Mesenchymal stem cell (in vitro differentiated cells and primary cell): ENCODE measurements around the gene RPA3.
A peak's percentile ranks its signal among the peaks of the same experiment; 100 is the strongest.
"Not testable (repeated sequence)": the region's sequence is repeated elsewhere in the genome, so short reads cannot be mapped to it uniquely, and the experiment has no call there.

Experiments
- DNase-seq: peaks from one replicate; pipeline ENCODE4 v3.0.0-alpha.2; 2013
- H2AFZ ChIP-seq: one replicate; pipeline ENCODE4 v1.6.1; 2013; ENCODE audit warnings: low read depth, mild to moderate bottlenecking, control low read depth, inconsistent platforms, low read length, moderate library complexity
- H2AK5ac ChIP-seq: 2 replicates; pipeline ENCODE4 v1.6.1; 2013; ENCODE audit warnings: low read length, moderate library complexity, mild to moderate bottlenecking, inconsistent platforms; ENCODE audit not compliant: severe bottlenecking
- H2BK120ac ChIP-seq: one replicate; pipeline ENCODE4 v1.6.1; 2013; ENCODE audit warnings: low read depth, mild to moderate bottlenecking, inconsistent platforms, low read length, moderate library complexity
- H2BK12ac ChIP-seq, 2 experiments: one replicate each; pipeline ENCODE4 v1.6.1; 2013; ENCODE audit warnings: inconsistent platforms in 2 of 2, low read length in 2 of 2, mild to moderate bottlenecking in 2 of 2, moderate library complexity in 2 of 2, control low read depth in 1 of 2
- H2BK15ac ChIP-seq: one replicate; pipeline ENCODE4 v1.6.1; 2013; ENCODE audit warnings: mild to moderate bottlenecking, low read depth, inconsistent platforms; ENCODE audit not compliant: poor library complexity, severe bottlenecking
- H2BK5ac ChIP-seq: 2 replicates; pipeline ENCODE4 v1.6.1; 2013; ENCODE audit warnings: low read depth, mild to moderate bottlenecking, low read length, control low read depth, inconsistent platforms; ENCODE audit not compliant: poor library complexity, severe bottlenecking
- H3K14ac ChIP-seq, 2 experiments: one replicate each; pipeline ENCODE4 v1.6.1; 2013; ENCODE audit warnings: inconsistent platforms in 2 of 2, low read length in 2 of 2, control low read depth in 1 of 2, mild to moderate bottlenecking in 1 of 2, moderate library complexity in 1 of 2
- H3K18ac ChIP-seq, 2 experiments: one replicate each; pipeline ENCODE4 v1.6.1; 2013; ENCODE audit warnings: inconsistent platforms in 2 of 2, low read length in 2 of 2, control low read depth in 1 of 2, low read depth in 1 of 2, mild to moderate bottlenecking in 1 of 2
- H3K23ac ChIP-seq, 2 experiments: one replicate each; pipeline ENCODE4 v1.6.1; 2013; ENCODE audit warnings: inconsistent platforms in 2 of 2, low read length in 2 of 2, mild to moderate bottlenecking in 2 of 2, moderate library complexity in 2 of 2, control low read depth in 1 of 2
- H3K27ac ChIP-seq: 2 replicates; pipeline ENCODE4 v1.5.1; 2013; ENCODE audit warnings: mild to moderate bottlenecking, moderate library complexity, low read length, control low read depth, inconsistent platforms; ENCODE audit not compliant: poor library complexity, severe bottlenecking
- H3K27me3 ChIP-seq, 2 experiments: 2 replicates each; pipeline versions ENCODE4 v1.6.1 to v1.7.0; 2013; ENCODE audit warnings: low read length in 2 of 2, mild to moderate bottlenecking in 2 of 2, moderate library complexity in 2 of 2, control low read depth in 1 of 2, inconsistent platforms in 1 of 2; ENCODE audit not compliant: control insufficient read depth in 1 of 2, insufficient read depth in 1 of 2
- H3K36me3 ChIP-seq, 2 experiments: 2 replicates each; pipeline versions ENCODE4 v1.6.1 to v1.7.0; 2013; ENCODE audit warnings: low read length in 2 of 2, control low read depth in 1 of 2, inconsistent platforms in 1 of 2, low read depth in 1 of 2, mild to moderate bottlenecking in 1 of 2; ENCODE audit not compliant: insufficient read depth in 2 of 2, control insufficient read depth in 1 of 2
- H3K4ac ChIP-seq, 2 experiments: one replicate each; pipeline ENCODE4 v1.6.1; 2013; ENCODE audit warnings: inconsistent platforms in 2 of 2, low read length in 2 of 2, mild to moderate bottlenecking in 2 of 2, moderate library complexity in 2 of 2, control low read depth in 1 of 2, low read depth in 1 of 2
- H3K4me1 ChIP-seq: 2 replicates; pipeline ENCODE4 v1.6.1; 2013; ENCODE audit warnings: low read depth, low read length, control low read depth; ENCODE audit not compliant: control insufficient read depth, insufficient read depth
- H3K4me2 ChIP-seq: 2 replicates; pipeline ENCODE4 v1.6.1; 2013; ENCODE audit warnings: low read length, mild to moderate bottlenecking, inconsistent platforms; ENCODE audit not compliant: poor library complexity, severe bottlenecking
- H3K4me3 ChIP-seq, 2 experiments: 2 replicates each; pipeline versions ENCODE4 v1.5.1 to v1.7.0; 2013; ENCODE audit warnings: low read length in 2 of 2, mild to moderate bottlenecking in 2 of 2, control low read depth in 1 of 2, low read depth in 1 of 2; ENCODE audit not compliant: insufficient read depth in 1 of 2
- H3K79me1 ChIP-seq: replicated peaks from 2 replicates; pipeline ENCODE4 v1.6.1; 2013; ENCODE audit warnings: mild to moderate bottlenecking, control low read depth, low read length, inconsistent platforms; ENCODE audit not compliant: poor library complexity, severe bottlenecking
- H3K9ac ChIP-seq: 2 replicates; pipeline ENCODE4 v1.7.0; 2013; ENCODE audit warnings: mild to moderate bottlenecking, low read length, moderate library complexity
- H3K9me3 ChIP-seq: 2 replicates; pipeline ENCODE4 v1.7.0; 2013; ENCODE audit warnings: mild to moderate bottlenecking, low read length; ENCODE audit not compliant: control insufficient read depth
- H4K8ac ChIP-seq: one replicate; pipeline ENCODE4 v1.6.1; 2013; ENCODE audit warnings: inconsistent platforms, mild to moderate bottlenecking, low read length, moderate library complexity
- H4K91ac ChIP-seq: one replicate; pipeline ENCODE4 v1.6.1; 2013; ENCODE audit warnings: mild to moderate bottlenecking, low read length, inconsistent platforms
- WGBS: methylation state at CpG from one replicate; pipeline ENCODE4 v1.1.7; 2013; ENCODE audit warnings: mixed read lengths; 5-methylcytosine and 5-hydroxymethylcytosine counted together

The RPA3 gene

GRCh38 chr7:7682861-7683260 is 35.5 kb downstream of the RPA3 start:
- Histone ChIP-seq H3K9ac (peak overlapping the region; percentile 50), H3K27ac (no peak overlapping the region), H2BK120ac (no peak overlapping the region), H3K9me3 (no peaks in the 10 kb centered on the region), H3K14ac (no peak overlapping the region), H3K27me3 (no peaks in the 10 kb centered on the region), H2AK5ac (no peak overlapping the region), H2AFZ (no peak overlapping the region), H3K4me2 (no peak overlapping the region), H3K4me3 (no peak overlapping the region), H4K8ac (no peak overlapping the region), H2BK5ac (no peak overlapping the region), H4K91ac (no peak overlapping the region), H3K4ac (no peak overlapping the region), H3K18ac (no peak overlapping the region), H3K4me1 (no peaks in the 10 kb centered on the region), H3K23ac (no peak overlapping the region), H2BK15ac (no peak overlapping the region), H3K79me1 (peaks cover 5% of the 10 kb centered on the region), H2BK12ac (no peak overlapping the region), H3K36me3 (no peaks in the 10 kb centered on the region)
- 92% methylated on average over 5 of the region's 5 CpGs for WGBS
- DNase-seq: no peak

- Histone ChIP-seq H3K9me3 (no peaks in the 10 kb centered on the region), H4K8ac (no peak overlapping the region), H2BK120ac (no peak overlapping the region)
Observed at GRCh38 chr7:7681936-7682329, 36.5 kb downstream of the RPA3 start.

GRCh38 chr7:7681191-7681935 is 37.0 kb downstream of the RPA3 start:
- Histone ChIP-seq H2BK15ac (no peak overlapping the region), H3K9ac (peak overlapping the region; percentile 61), H3K4me3 (peak overlapping the region in 1 of 2 experiments; percentile 60), H3K4ac (no peak overlapping the region), H3K4me2 (no peak overlapping the region), H3K18ac (no peak overlapping the region), H3K14ac (no peak overlapping the region), H2BK12ac (no peak overlapping the region), H2AFZ (no peak overlapping the region), H3K27ac (no peak overlapping the region), H3K79me1 (peaks cover 5% of the 10 kb centered on the region), H3K4me1 (no peaks in the 10 kb centered on the region), H2BK120ac (no peak overlapping the region), H3K27me3 (no peaks in the 10 kb centered on the region), H2AK5ac (no peak overlapping the region), H3K36me3 (no peaks in the 10 kb centered on the region), H3K9me3 (no peaks in the 10 kb centered on the region), H2BK5ac (no peak overlapping the region), H4K91ac (no peak overlapping the region), H4K8ac (no peak overlapping the region), H3K23ac (no peak overlapping the region)
- DNase-seq: peak; percentile 71
- WGBS: 5% methylated on average over 2 of the region's 7 CpGs

More at GRCh38 chr7:7681936-7682329, 36.5 kb downstream of the RPA3 start:
- no peaks in the 10 kb centered on the region for H3K36me3 ChIP-seq
- H2AK5ac ChIP-seq: no peak overlapping the region
- no peak overlapping the region for H3K27ac ChIP-seq
- no peaks in the 10 kb centered on the region for H3K4me1 ChIP-seq
- no peaks in the 10 kb centered on the region for H3K27me3 ChIP-seq
- no peak overlapping the region for H3K4ac ChIP-seq
- H2BK5ac ChIP-seq: no peak overlapping the region
- no peak overlapping the region for H2BK15ac ChIP-seq
- H3K4me2 ChIP-seq: no peak overlapping the region
- no peak overlapping the region for H2AFZ ChIP-seq
- DNase-seq: no peak
- no peak overlapping the region for H3K4me3 ChIP-seq
- H3K9ac ChIP-seq: peak overlapping the region; percentile 61
- no peak overlapping the region for H3K14ac ChIP-seq
- no peak overlapping the region for H2BK12ac ChIP-seq
- H3K18ac ChIP-seq: no peak overlapping the region
- no peak overlapping the region for H3K23ac ChIP-seq
- H4K91ac ChIP-seq: no peak overlapping the region
- peaks cover 5% of the 10 kb centered on the region for H3K79me1 ChIP-seq

GRCh38 chr7:7679640-7680039 is 38.8 kb downstream of the RPA3 start:
- H4K91ac ChIP-seq, H3K4ac ChIP-seq: not testable (repeated sequence)
- WGBS: 100% methylated on average over 2 of the region's 2 CpGs

More at GRCh38 chr7:7679640-7680039, 38.8 kb downstream of the RPA3 start:
- H2AK5ac ChIP-seq, H2BK5ac ChIP-seq, H2BK120ac ChIP-seq, H3K79me1 ChIP-seq, DNase-seq, H3K36me3 ChIP-seq, H3K4me1 ChIP-seq, H4K8ac ChIP-seq, H2AFZ ChIP-seq, H3K4me3 ChIP-seq, H3K23ac ChIP-seq, H2BK15ac ChIP-seq, H2BK12ac ChIP-seq, H3K9ac ChIP-seq, H3K4me2 ChIP-seq, H3K27me3 ChIP-seq, H3K14ac ChIP-seq, H3K9me3 ChIP-seq, H3K27ac ChIP-seq, H3K18ac ChIP-seq: not testable (repeated sequence)
